Astrocyte of the cerebellum (primary cell): ENCODE results near the gene UPF3A.
A peak's percentile ranks its signal among the peaks of the same experiment; 100 is the strongest.

Experiments used
- DNase-seq: peaks from one replicate; pipeline ENCODE4 v3.0.0-alpha.2; 2011; ENCODE audit warnings: low read depth
- H3K4me3 ChIP-seq: 2 replicates; pipeline ENCODE4 v1.5.1; 2011; ENCODE audit warnings: mild to moderate bottlenecking, low read depth, low read length, moderate library complexity
- in situ Hi-C: cut with HindIII; loops from 2 replicates; pipeline ENCODE4 v1.10.0; 2017; ENCODE audit warnings: low sequenced_read_pairs
- TF ChIP-seq, protein P1 (sequence below): IDR thresholded peaks from 2 replicates; pipeline ENCODE4 v1.5.1; 2012; ENCODE audit warnings: low read length, low read depth, moderate library complexity, mild to moderate bottlenecking; ENCODE audit errors: missing control alignments

UPF3A gene, protein sequence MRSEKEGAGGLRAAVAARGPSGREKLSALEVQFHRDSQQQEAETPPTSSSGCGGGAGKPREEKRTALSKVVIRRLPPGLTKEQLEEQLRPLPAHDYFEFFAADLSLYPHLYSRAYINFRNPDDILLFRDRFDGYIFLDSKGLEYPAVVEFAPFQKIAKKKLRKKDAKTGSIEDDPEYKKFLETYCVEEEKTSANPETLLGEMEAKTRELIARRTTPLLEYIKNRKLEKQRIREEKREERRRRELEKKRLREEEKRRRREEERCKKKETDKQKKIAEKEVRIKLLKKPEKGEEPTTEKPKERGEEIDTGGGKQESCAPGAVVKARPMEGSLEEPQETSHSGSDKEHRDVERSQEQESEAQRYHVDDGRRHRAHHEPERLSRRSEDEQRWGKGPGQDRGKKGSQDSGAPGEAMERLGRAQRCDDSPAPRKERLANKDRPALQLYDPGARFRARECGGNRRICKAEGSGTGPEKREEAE

DNA sequence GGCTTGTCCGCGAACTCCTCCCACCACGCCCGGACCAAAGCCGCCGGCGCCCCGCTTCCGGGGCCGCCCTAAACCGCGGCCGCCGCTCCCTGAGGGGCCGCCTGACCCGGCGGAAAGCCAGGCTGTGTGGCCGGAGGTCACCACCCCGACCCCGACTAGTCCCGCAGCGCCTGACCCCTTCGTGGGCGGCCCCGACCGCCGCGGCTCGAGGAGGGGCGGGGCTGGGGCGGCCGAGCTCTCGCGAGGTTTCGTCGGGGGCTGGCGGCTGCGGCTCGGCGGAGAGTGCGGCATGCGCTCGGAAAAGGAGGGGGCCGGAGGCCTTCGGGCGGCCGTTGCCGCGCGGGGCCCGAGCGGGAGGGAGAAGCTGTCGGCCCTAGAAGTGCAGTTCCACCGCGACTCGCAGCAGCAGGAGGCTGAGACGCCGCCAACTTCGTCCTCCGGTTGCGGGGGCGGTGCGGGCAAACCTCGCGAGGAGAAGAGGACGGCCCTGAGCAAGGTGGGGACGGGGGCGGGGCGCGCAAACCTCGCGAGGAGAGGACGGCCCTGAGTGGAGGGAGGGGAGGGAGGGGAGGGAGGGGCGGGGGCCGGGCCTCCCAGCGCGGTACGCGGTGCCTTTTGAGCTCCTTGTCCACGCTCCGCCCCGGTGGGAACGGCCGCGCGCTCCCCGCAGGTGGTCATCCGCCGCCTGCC, at the start of gene UPF3A:
UPF3A (plus strand) TSS at position 251 of the 690 bp plus-strand sequence; CDS start at position 290, 39 bp downstream.
- in situ Hi-C loops = no loop called here
- TF ChIP-seq, protein P1, sequence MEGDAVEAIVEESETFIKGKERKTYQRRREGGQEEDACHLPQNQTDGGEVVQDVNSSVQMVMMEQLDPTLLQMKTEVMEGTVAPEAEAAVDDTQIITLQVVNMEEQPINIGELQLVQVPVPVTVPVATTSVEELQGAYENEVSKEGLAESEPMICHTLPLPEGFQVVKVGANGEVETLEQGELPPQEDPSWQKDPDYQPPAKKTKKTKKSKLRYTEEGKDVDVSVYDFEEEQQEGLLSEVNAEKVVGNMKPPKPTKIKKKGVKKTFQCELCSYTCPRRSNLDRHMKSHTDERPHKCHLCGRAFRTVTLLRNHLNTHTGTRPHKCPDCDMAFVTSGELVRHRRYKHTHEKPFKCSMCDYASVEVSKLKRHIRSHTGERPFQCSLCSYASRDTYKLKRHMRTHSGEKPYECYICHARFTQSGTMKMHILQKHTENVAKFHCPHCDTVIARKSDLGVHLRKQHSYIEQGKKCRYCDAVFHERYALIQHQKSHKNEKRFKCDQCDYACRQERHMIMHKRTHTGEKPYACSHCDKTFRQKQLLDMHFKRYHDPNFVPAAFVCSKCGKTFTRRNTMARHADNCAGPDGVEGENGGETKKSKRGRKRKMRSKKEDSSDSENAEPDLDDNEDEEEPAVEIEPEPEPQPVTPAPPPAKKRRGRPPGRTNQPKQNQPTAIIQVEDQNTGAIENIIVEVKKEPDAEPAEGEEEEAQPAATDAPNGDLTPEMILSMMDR = no peak
- peak; percentile 78 for DNase-seq
- H3K4me3 ChIP-seq = peak within 1 kb of the TSS; percentile 59

GRCh38 chr13:114231886-114232285, 49.5 kb upstream of the UPF3A start:
- TF ChIP-seq, protein P1 = no peak
- DNase-seq = no peak
- in situ Hi-C loops = no loop called here
- no peak overlapping the region for H3K4me3 ChIP-seq

GRCh38 chr13:114234266-114234644, 47.1 kb upstream of the UPF3A start:
- TF ChIP-seq, protein P1 = no peak
- in situ Hi-C loops = no loop called here
- DNase-seq = no peak
- peak overlapping the region; percentile 95 for H3K4me3 ChIP-seq

GRCh38 chr13:114234645-114235421, 46.6 kb upstream of the UPF3A start, which contains the start of gene CDC16:
TSS of gene CDC16 (plus strand) at chr13:114234897. CDS start at chr13:114235085, 188 bp downstream.
- TF ChIP-seq, protein P1 = no peak

DNA sequence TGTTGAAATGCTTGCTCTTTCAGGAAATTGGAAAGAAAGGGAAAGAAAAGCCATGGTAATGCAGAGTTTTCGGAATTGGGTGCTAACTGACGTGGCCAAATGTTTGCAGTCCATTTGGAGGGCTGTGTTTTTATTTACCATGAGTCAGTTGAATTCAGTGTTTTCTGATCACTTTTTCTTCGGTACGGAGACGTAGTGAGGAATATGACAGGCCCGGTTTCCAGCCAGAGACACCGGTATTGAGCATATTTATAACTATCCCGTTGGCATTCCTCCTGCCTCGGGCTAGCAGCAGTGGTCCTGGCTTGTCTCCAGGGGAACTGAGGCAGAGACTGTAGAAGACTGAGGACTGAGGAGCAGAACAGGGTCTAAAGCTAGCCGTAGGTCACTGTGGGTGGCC, 45.7 kb upstream of the UPF3A start:
- TF ChIP-seq, protein P1 = no peak
- DNase-seq = no peak
- in situ Hi-C loops = no loop called here
- peak overlapping the region; percentile 95 for H3K4me3 ChIP-seq

More at GRCh38 chr13:114234645-114235421, 46.6 kb upstream of the UPF3A start, which contains the start of gene CDC16:
- in situ Hi-C loops = no loop called here
- peak; percentile 72 for DNase-seq
- peak within 1 kb of the TSS; percentile 95 for H3K4me3 ChIP-seq

GRCh38 chr13:114236227-114236626, 45.2 kb upstream of the UPF3A start:
- in situ Hi-C loops = no loop called here
- no peak for DNase-seq
- TF ChIP-seq, protein P1 = no peak
- H3K4me3 ChIP-seq = peak overlapping the region; percentile 95
